Stimulated activated CD4-positive, alpha-beta T cell treated with anti-CD3 and anti-CD28 coated beads, Interleukin-15, amount 100 ng/mL, for 1 hour (primary cell): Measurements from ENCODE around the gene NUBP1.
"Not testable (repeated sequence)": the region's sequence is repeated elsewhere in the genome, so short reads cannot be mapped to it uniquely, and the experiment has no call there.

Experiments
- DNase-seq, 2 donors: peaks; one replicate each; pipeline ENCODE4 v3.0.0-alpha.2; 2020; ENCODE audit warnings: low read depth in 1 of 2, low spot score in 1 of 2

NUBP1 gene

DNA sequence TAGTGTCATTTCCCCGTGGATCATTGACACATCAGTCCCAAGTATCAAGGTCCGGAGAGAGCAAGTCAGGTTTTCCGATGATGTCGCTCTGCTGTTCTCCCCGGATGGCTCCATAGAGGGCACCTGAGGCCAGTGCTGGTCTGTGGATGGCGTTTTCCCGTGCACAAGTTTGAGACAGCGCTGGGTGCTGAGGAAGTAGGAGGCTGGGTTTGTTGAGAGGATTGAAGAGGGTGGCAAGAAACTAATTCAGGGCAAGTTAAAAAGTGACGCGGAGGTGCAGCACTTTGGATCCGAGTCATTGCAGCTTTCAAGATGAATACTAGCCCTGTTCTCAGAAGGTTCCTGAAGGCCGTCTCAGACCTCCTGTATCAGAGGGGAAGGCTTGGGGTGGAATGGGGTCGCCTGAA lies 7.7 kb downstream of the NUBP1 start:
- DNase-seq = no peak

DNA sequence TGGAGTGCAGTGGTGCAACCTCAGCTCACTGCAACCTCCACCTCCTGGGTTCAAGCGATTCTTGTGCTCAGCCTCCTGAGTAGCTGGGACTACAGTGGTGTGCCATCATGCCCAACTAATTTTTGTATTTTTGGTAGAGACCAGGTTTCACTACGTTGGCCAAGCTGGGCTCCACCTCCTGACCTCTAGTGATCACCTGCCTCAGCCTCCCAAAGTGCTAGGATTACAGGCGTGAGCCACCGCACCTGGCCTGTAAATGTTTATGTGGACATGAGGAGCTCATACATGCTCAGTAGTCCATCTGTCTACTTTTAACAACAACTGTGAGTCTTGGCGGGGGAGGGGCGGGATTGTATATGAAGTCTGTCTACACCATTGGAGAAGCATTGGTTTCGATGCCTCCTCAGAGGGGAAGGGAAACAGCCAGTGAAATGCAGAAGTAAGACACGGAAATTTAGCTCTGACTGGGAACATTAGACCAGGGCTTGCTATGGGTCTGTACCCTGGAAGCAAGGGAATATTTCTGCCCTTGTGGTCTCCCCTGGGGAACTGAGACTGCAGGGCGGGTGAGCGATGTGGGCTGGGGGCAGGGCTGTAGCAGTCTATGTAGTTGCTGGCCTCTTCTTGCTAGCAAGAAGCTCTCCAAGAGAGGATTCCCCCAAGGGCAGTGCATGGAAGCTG lies 9.3 kb downstream of the NUBP1 start:
- no peak for DNase-seq

DNA sequence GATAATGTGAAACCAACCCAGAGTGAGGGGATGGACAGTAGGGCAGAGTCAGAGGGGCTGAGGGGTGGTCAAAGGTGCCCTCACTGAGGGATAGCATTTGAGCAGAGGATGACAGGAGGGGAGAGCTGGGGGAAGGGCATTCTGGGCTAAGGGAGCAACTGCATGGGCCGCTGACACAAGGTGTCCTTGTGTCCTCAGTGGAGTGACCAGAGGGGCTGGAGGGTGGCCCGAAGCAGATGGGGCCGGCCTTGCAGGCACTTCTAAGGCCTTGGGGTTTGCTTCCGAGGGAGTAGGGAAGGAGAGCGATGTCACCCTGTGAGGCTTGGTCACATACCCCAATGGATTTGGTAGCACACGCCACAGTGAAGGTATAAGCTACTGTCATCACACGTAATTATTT lies 10.0 kb downstream of the NUBP1 start:
- DNase-seq = no peak

DNA sequence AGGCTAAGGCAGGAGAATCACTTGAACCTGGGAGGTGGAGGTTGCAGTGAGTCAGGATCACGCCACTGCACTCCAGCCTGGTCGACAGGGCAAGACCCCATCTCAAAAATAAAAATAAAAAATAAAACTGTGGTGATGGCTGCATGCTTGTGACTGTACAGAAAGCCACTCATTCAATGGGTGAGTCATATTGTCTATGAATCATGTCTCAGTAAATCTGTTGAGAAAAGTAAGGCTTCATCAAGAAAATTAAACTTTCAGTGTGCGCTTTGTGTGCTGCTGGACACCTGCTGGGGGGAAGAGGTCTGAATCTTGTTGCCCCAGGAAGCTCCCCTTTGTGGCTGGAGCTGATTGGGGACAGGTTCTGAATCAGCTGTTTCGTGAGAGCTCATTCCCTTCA lies 11.3 kb downstream of the NUBP1 start:
- DNase-seq = no peak

DNA sequence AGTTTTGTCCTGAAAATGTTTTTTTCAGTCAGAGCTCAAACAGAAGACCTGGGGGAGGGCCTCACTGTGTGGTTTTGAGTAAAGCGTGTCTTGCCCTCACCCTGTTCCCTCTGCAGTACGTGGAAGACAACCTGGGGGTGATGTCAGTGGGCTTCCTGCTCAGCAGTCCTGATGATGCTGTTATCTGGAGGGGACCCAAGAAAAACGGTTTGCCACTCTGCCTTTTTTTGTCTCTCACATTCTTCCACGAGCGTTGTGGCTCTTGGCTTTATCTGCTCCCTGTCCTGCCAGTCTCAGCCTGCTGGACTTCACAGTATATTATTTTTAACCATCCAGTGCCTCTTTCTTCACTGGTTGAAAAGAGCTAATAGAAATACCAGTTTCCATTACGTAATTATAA lies 12.9 kb downstream of the NUBP1 start:
- DNase-seq = no peak

- no peak for DNase-seq
These were observed 17.2 kb downstream of the NUBP1 start for GRCh38 chr16:10760858-10761257.

GRCh38 chr16:10761373-10761772 lies 17.7 kb downstream of the NUBP1 start:
- DNase-seq = no peak

- no peak for DNase-seq
These were observed 18.8 kb downstream of the NUBP1 start for GRCh38 chr16:10762336-10763016.

GRCh38 chr16:10763456-10763855 lies 19.8 kb downstream of the NUBP1 start:
- DNase-seq = no peak

DNA sequence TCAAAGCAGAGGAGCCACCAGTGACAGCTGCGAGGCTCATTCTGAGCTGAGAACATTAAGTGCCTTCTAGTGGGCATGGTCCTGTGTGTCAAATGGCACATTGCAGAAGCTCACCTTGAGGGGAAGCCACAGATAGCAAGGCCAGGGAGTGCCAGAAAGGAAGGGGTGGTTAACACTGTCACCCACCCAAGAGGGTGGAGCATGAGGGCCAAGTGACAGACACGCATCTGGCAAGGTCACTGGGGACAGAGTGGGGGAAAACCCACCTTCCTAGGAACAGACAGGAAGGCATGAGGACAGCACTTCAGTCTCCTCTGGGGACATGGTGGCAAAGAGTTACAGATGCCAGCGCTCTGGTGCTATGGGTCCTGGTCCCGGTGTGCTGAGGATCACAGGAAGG lies 22.1 kb downstream of the NUBP1 start:
- no peak for DNase-seq

GRCh38 chr16:10767127-10767526 lies 23.5 kb downstream of the NUBP1 start:
- no peak for DNase-seq

DNA sequence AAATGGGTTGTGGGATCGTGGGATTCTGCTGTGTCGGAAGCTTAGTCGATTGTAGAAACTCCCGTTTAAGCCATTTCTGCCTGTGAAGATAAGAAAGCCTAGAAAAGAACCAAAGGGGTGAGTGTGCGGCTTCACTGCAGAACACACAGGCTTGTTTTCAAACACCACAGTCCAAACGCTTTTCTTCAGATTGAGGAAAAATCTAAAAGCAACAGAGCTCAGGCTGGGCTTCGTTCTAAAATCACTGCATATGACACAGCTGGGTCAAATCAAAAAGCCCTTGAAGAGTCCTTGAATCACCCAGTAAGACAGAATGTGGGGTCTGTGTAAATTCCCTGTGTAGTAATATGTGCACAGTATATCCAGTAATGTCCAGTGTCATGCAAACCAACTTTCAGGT lies 25.7 kb downstream of the NUBP1 start:
- DNase-seq = no peak

DNA sequence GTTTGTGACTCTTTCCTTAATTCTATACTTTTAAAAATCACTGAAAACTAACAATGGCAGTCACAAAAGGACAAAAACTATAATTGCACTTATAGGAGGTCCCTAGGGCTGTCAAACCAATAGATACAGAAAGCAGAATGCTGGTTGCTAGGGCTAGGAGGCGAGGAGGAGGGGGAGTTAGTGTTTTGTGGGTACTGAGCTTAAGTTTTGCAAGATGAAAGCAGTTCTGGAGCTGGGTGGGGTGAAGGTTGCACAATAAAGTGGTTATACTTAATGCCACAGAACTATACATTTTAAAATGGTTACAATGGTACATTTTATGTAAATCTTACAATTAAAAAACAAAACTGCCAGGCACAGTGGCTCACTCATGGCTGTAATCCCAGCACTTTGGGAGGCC lies 27.3 kb downstream of the NUBP1 start:
- DNase-seq = no peak

DNA sequence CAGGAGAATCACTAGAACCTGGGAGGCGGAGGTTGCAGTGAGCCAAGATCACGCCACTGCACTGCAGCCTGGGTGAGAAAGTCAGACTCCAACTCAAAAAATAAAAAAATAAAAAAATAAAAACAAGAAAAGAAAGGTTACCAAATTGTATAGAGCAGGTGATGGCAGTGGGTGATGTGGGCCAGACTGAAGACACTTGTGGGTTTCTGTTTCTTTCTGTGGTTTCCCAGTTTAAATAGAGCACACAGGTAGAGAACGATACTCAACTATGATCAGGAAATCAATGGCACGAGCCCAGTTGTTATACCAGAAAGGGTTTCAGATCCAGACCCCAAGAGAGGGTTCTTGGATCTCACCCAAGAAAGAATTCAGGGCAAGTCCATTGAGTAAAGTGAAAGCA lies 32.6 kb downstream of the NUBP1 start:
- DNase-seq = no peak

DNA sequence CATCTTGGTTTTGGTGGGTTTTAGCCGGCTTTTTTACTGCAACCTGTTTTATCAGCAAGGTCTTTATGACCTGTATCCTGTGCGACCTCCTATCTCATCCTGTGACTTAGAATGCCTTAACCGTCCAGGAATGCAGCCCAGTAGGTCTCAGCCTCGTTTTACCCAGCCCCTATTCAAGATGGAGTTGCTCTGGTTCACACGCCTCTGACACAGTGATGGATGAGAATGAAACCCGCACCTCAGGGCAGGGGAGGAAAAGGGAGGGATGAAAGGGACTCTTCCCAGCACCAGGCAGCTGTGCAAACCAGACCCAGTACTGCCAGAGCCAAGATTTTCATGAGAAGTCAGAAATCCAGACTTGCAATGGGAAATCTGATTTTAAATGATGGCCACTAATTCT lies 33.3 kb downstream of the NUBP1 start:
- DNase-seq = not testable (repeated sequence)

DNA sequence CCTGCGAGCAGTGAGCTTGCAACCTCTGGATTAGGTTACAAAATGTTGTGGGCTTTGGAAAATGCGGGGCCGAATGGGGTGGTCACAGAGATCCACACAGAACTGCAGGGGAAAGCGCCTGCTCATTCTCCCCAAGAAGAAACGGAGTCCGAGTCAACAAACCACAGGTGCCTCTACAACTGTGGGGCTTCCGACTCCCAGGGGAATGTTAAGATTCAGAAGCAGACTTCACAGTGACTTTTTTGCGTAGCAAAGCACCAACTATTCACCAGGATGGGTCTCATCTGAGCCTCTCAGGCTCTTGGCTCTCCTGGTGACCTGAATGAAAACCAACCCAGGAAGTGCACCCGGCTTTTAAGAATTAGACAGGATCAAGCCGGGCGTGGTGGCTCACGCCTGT lies 33.7 kb downstream of the NUBP1 start:
- DNase-seq = no peak

- DNase-seq = not testable (repeated sequence)
These were observed 36.3 kb downstream of the NUBP1 start for GRCh38 chr16:10779908-10780307.

GRCh38 chr16:10780628-10781027 lies 37.0 kb downstream of the NUBP1 start:
- no peak for DNase-seq

DNA sequence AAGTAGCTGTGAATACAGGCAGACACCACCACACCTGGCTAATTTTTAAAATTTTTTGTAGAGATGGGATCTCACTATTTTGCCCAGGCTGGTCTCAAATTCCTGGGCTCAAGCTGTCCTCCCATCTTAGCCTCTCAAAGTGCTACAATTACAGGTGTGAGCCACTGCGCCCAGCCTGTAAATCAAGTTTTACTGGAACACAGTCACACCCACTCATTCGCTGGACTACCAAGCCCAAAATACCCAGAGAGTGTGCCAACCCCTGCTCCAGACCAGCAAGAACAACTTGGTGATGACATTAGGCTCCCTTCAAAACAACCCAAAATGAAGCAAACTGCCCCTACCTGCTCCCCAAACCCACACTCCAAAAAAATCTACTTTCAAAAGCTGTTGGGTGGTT lies 39.0 kb downstream of the NUBP1 start:
- no peak for DNase-seq

- DNase-seq = no peak
These were observed 43.7 kb downstream of the NUBP1 start for GRCh38 chr16:10787304-10787703.

DNA sequence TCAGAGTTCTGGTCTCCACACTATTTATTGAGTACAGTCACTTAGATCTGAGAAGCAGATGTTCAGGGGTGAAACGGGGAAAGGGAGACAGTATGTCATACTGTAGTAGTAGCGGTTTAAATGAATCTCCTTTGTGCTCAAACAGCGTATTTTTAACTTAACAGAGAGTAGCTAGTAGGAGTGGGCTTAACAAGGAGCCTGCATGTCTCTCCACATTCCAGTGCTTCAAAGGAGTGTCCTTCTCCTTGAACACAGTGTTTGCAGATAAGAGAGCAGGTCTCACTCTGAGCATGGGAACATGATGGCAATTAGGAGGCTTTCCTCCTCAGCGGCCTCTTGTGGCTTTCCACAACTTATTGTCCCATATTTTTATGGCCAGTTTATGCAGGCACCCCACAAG lies 45.0 kb downstream of the NUBP1 start:
- not testable (repeated sequence) for DNase-seq

GRCh38 chr16:10791048-10791447 lies 47.4 kb downstream of the NUBP1 start:
- no peak for DNase-seq

- no peak for DNase-seq
These were observed 56.1 kb downstream of the NUBP1 start for GRCh38 chr16:10799736-10800135.
